Thyroid gland (tissue), 4 donors: Measurements from ENCODE around the gene MCM5. TPM values are rescaled to one million over a fixed set of nuclear protein-coding genes. Genes with fewer than 3 reads are reported as not detected.
"Not testable (repeated sequence)": the region's sequence is repeated elsewhere in the genome, so short reads cannot be mapped to it uniquely, and the experiment has no call there.

Experiments used
- DNase-seq, 2 donors: peaks; one replicate each; pipeline ENCODE4 v3.0.0-alpha.2; 2019
- H3K27ac ChIP-seq, 3 donors: fragments of 200-600 bp; sonication (generic); 1 replicate in 2 of 3; 2 replicates in 1 of 3; pipeline ENCODE4 v1.5.1; 2016 to 2019; ENCODE audit warnings: mild to moderate bottlenecking in 1 of 3, moderate library complexity in 1 of 3
- H3K27me3 ChIP-seq: fragments of 200-600 bp; sonication (generic); one replicate; pipeline ENCODE4 v1.5.1; 2019
- H3K36me3 ChIP-seq, 2 donors: fragments of 200-600 bp; sonication (generic); one replicate each; pipeline ENCODE4 v1.5.1; 2016 to 2019
- H3K4me1 ChIP-seq, 2 donors: fragments of 200-600 bp; sonication (generic); one replicate each; pipeline ENCODE4 v1.5.1; 2017 to 2019
- H3K4me3 ChIP-seq, 3 donors: fragments of 200-600 bp; sonication (generic); replicated peaks in 1 of 3; 1 replicate in 2 of 3; 2 replicates in 1 of 3; pipeline ENCODE4 v1.5.1; 2016; ENCODE audit warnings: mild to moderate bottlenecking in 1 of 3
- H3K9me3 ChIP-seq: fragments of 200-600 bp; sonication (generic); one replicate; pipeline ENCODE4 v1.5.1; 2017
- CTCF ChIP-seq, 6 experiments: fragments of 200-600 bp in 3 of 6; fragments of 450-650 bp in 3 of 6; sonication (generic) in 3 of 6; IDR thresholded peaks; one replicate each; pipeline ENCODE4 v1.5.1; 2016 to 2019; ENCODE audit warnings: antibody characterized with exemption in 6 of 6, mild to moderate bottlenecking in 2 of 6, inconsistent platforms in 1 of 6, moderate library complexity in 1 of 6
- POLR2A ChIP-seq, 2 donors: fragments of 450-650 bp; IDR thresholded peaks; one replicate each; pipeline ENCODE4 v1.6.1; 2017; ENCODE audit warnings: antibody characterized with exemption in 2 of 2, mild to moderate bottlenecking in 2 of 2, moderate library complexity in 1 of 2
- WGBS, 2 donors: methylation state at CpG; one replicate each; pipeline ENCODE4 v1.1.5; 2017; 5-methylcytosine and 5-hydroxymethylcytosine counted together
- intact Hi-C: fragments of 100-400 bp; cut with DNase I; formaldehyde crosslinking; loops from one replicate; pipeline ENCODE4 v1.15.1; 2023
- total RNA-seq, 4 donors: library from RNA; depleted of rRNA; stranded (reverse); fragments of >200 nt; gene quantifications; one replicate each; pipeline ENCODE4 v1.2.3, GENCODE V29; 2016

MCM5 gene
- total RNA-seq, 4 donors from 2014 or later = 16.7 to 34.7 (median 25.1) TPM

GRCh38 chr22:35363566-35364086, 36.3 kb upstream of the MCM5 start:
- Histone ChIP-seq H3K36me3 (no peaks in the 10 kb centered on the region), H3K27ac (no peak overlapping the region), H3K9me3 (no peaks in the 10 kb centered on the region), H3K4me3 (no peak overlapping the region), H3K4me1 (peaks cover 0 to 5% of the 10 kb centered on the region in 2 donors), H3K27me3 (no peaks in the 10 kb centered on the region)
- no peak for DNase-seq
- 89 to 94% methylated on average over 11 of the region's 11 CpGs for WGBS, 2 donors
- intact Hi-C loops = no loop called here
- TF ChIP-seq POLR2A (IDR thresholded peaks at IDR 0.05) (no peak), CTCF (IDR thresholded peaks at IDR 0.05) (no peak)

DNA sequence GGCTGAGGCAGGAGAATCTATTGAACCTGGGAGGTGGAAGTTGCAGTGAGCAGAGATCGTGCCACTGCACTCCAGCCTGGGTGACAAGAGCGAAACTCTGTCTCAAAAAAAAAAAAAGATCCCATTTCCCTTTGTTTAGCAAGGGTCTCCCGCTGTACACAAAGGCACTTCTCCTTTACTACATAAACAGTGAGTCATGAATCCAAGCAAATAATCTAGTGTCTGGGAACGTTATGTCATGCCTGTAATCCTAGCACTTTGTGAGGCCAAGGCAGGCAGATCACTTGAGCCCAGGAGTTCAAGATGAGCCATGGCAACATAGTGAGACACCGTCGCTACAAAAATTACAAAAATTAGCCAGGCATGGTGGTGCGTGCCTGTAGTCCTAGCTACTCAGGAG, 35.7 kb upstream of the MCM5 start:
- H3K36me3 ChIP-seq, H3K9me3 ChIP-seq, H3K27ac ChIP-seq, intact Hi-C loops, H3K27me3 ChIP-seq, H3K4me3 ChIP-seq, DNase-seq, H3K4me1 ChIP-seq: not testable (repeated sequence)
- 60 to 61% methylated on average over 7 of the region's 7 CpGs for WGBS, 2 donors

DNA sequence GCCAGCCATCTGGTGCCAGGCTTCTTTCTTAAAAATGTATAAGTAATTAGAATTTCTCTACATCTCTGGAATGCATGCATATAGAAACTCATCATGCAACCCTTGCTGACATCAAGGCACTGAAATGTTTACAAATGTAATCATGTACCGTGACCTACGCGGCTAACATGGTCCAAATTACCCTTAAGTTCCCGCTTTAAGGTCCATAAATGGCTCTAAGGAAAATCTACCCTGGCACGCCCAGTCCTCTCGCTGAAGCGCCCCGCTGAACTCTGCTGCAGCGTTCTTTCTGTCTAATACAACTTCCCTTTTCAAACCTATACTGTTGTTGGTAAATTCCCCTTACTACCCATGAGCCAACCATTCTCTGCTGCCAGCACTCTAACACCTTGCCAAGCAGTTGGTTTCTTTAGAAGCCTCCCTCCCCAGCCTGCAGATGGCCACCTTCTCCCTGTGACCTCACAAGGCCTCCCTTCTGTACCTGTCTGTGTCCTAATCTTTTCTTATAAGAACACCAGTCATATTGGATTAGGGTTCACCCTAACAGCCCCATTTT, 32.5 kb upstream of the MCM5 start:
- TF ChIP-seq POLR2A (IDR thresholded peaks at IDR 0.05) = no peak
- TF ChIP-seq CTCF (IDR thresholded peaks at IDR 0.05) = no peak
- no peaks in the 10 kb centered on the region for H3K27me3 ChIP-seq
- H3K4me1 ChIP-seq = peaks cover 4 to 10% of the 10 kb centered on the region in 2 donors
- no peak overlapping the region for H3K4me3 ChIP-seq
- DNase-seq = no peak
- WGBS, 2 donors = 86 to 89% methylated on average over 9 of the region's 9 CpGs
- no peak overlapping the region for H3K27ac ChIP-seq
- intact Hi-C loops = no loop called here
- H3K36me3 ChIP-seq = no peaks in the 10 kb centered on the region
- H3K9me3 ChIP-seq = no peaks in the 10 kb centered on the region

DNA sequence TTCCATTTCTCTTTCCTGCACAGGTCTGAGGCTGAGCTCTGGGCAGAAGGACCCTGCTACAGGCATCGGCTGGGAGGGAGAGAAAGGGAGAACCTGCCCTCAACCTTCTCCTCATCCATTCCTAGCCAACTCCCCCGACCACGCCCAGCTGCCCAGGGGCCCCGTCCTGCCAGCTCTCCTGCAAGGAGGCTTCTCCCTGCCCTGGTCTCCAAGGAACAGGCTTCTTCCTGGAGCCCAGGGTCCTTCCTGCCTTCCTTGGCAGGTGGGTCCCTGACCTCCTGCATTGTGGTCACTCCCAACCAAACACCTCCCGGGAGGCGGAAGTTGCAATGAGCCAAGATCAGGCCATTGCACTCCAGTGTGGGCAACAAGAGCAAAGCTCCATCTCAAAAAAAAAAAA, 31.6 kb upstream of the MCM5 start:
- Histone ChIP-seq H3K27me3 (no peaks in the 10 kb centered on the region), H3K4me3 (no peak overlapping the region), H3K4me1 (peaks cover 4 to 6% of the 10 kb centered on the region in 2 donors), H3K9me3 (no peaks in the 10 kb centered on the region), H3K27ac (no peak overlapping the region), H3K36me3 (no peaks in the 10 kb centered on the region)
- 82 to 84% methylated on average over 6 of the region's 6 CpGs for WGBS, 2 donors
- no peak for TF ChIP-seq CTCF (IDR thresholded peaks at IDR 0.05)
- no peak for TF ChIP-seq POLR2A (IDR thresholded peaks at IDR 0.05)
- DNase-seq = no peak
- intact Hi-C loops = no loop called here

GRCh38 chr22:35369996-35370395, 29.9 kb upstream of the MCM5 start:
- WGBS, 2 donors = 69 to 76% methylated on average over 2 of the region's 2 CpGs
- H3K27ac ChIP-seq = no peak overlapping the region
- intact Hi-C loops = no loop called here

More at GRCh38 chr22:35369996-35370395, 29.9 kb upstream of the MCM5 start:
- TF ChIP-seq CTCF (IDR thresholded peaks at IDR 0.05) (no peak), POLR2A (IDR thresholded peaks at IDR 0.05) (no peak)
- H3K9me3 ChIP-seq = no peaks in the 10 kb centered on the region
- no peaks in the 10 kb centered on the region for H3K36me3 ChIP-seq
- H3K27me3 ChIP-seq = no peaks in the 10 kb centered on the region
- peaks cover 4 to 6% of the 10 kb centered on the region in 2 donors for H3K4me1 ChIP-seq
- DNase-seq = no peak
- H3K4me3 ChIP-seq = no peak overlapping the region
